Measurements from ENCODE around the gene COL27A1.

COL27A1 gene

DNA sequence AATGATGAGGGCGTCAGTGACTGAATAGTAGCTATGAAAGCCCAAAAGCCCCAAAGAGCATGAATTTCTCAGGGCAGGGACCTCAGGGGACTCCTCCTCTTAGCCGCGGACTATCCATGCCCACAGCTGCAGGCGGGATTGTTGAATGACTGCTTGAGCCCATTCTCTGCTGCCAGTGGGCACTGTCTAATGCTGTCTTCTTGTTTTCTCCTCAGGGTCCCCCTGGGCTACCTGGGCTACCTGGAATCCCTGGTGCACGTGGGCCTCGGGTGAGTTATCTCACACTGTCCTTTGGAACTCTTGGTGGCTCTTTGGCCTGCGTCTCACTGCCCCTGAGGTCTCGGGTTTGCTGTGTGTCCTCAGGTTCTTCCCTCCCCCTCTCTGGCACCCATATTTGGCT is 22.7 kb downstream of the COL27A1 start:
- no peak overlapping the region for H3K9ac ChIP-seq (ENCODE audit: low read length)
- no peak overlapping the region for H2BK120ac ChIP-seq (ENCODE audit: insufficient read depth, low read length, poor library complexity)
- H3K9me3 ChIP-seq (ENCODE audit: insufficient read depth, low read depth, low read length) = no peaks in the 10 kb centered on the region
- no CpG with 5 or more reads among the region's 8 CpGs for WGBS (ENCODE audit: extremely low coverage, insufficient coverage, insufficient read length)
- no peak overlapping the region for H4K91ac ChIP-seq (ENCODE audit: low read depth, low read length)
- H2AFZ ChIP-seq (ENCODE audit: insufficient read depth, low read length, poor library complexity) = no peak overlapping the region
- DNase-seq = no peak
- no peaks in the 10 kb centered on the region for H3K79me2 ChIP-seq (ENCODE audit: control insufficient read depth, insufficient read depth, low read length, poor library complexity)
- H3K36me3 ChIP-seq (ENCODE audit: control insufficient read depth in 1 of 2, insufficient read depth in 2 of 2, low read length in 2 of 2) = peaks cover 30 to 41% of the 10 kb centered on the region in 2 experiments
- no peak overlapping the region for H3K4ac ChIP-seq (ENCODE audit: low read depth, low read length)
- H2AK5ac ChIP-seq (ENCODE audit: low read length) = no peak overlapping the region
- H4K8ac ChIP-seq (ENCODE audit: low read depth, low read length) = no peak overlapping the region
- no peak overlapping the region for H3K23ac ChIP-seq (ENCODE audit: low read length)
- H3K14ac ChIP-seq (ENCODE audit: low read length) = no peak overlapping the region
- peaks cover 8 to 10% of the 10 kb centered on the region in 2 experiments for H3K4me1 ChIP-seq (ENCODE audit: control insufficient read depth in 1 of 2, insufficient read depth in 2 of 2, low read length in 2 of 2)
- H3K4me2 ChIP-seq (ENCODE audit: low read length) = no peak overlapping the region
- no peak overlapping the region for H2BK12ac ChIP-seq (ENCODE audit: low read length)
- no peak overlapping the region for H3K4me3 ChIP-seq (ENCODE audit: low read depth, low read length)
- no peak overlapping the region for H4K12ac ChIP-seq (ENCODE audit: low read depth, low read length)
- H3K27me3 ChIP-seq (ENCODE audit: insufficient read depth, low read length) = no peaks in the 10 kb centered on the region
- H3K79me1 ChIP-seq (ENCODE audit: low read length) = no peaks in the 10 kb centered on the region
- H2BK5ac ChIP-seq (ENCODE audit: low read depth, low read length, poor library complexity) = no peak overlapping the region
- no peak overlapping the region for H3K27ac ChIP-seq (ENCODE audit: low read depth, low read length)
- H3K18ac ChIP-seq (ENCODE audit: low read length) = no peak overlapping the region

GRCh38 chr9:114178756-114179450 is 23.6 kb downstream of the COL27A1 start:
- Histone ChIP-seq H2BK12ac (ENCODE audit: low read length) (no peak overlapping the region), H3K18ac (ENCODE audit: low read length) (no peak overlapping the region), H3K9me3 (ENCODE audit: insufficient read depth, low read depth, low read length) (no peaks in the 10 kb centered on the region), H2AFZ (ENCODE audit: insufficient read depth, low read length, poor library complexity) (no peak overlapping the region), H3K9ac (ENCODE audit: low read length) (no peak overlapping the region), H3K4ac (ENCODE audit: low read depth, low read length) (no peak overlapping the region), H3K79me2 (ENCODE audit: control insufficient read depth, insufficient read depth, low read length, poor library complexity) (no peaks in the 10 kb centered on the region), H3K79me1 (ENCODE audit: low read length) (no peaks in the 10 kb centered on the region), H2AK5ac (ENCODE audit: low read length) (no peak overlapping the region), H4K91ac (ENCODE audit: low read depth, low read length) (no peak overlapping the region), H3K36me3 (ENCODE audit: control insufficient read depth in 1 of 2, insufficient read depth in 2 of 2, low read length in 2 of 2) (peaks cover 37 to 47% of the 10 kb centered on the region in 2 experiments), H2BK120ac (ENCODE audit: insufficient read depth, low read length, poor library complexity) (no peak overlapping the region), H3K4me3 (ENCODE audit: low read depth, low read length) (no peak overlapping the region), H4K8ac (ENCODE audit: low read depth, low read length) (no peak overlapping the region), H3K23ac (ENCODE audit: low read length) (no peak overlapping the region), H3K4me1 (ENCODE audit: control insufficient read depth in 1 of 2, insufficient read depth in 2 of 2, low read length in 2 of 2) (peaks cover 8 to 10% of the 10 kb centered on the region in 2 experiments), H2BK5ac (ENCODE audit: low read depth, low read length, poor library complexity) (no peak overlapping the region), H3K27ac (ENCODE audit: low read depth, low read length) (no peak overlapping the region), H3K14ac (ENCODE audit: low read length) (no peak overlapping the region), H3K4me2 (ENCODE audit: low read length) (no peak overlapping the region), H3K27me3 (ENCODE audit: insufficient read depth, low read length) (no peaks in the 10 kb centered on the region), H4K12ac (ENCODE audit: low read depth, low read length) (no peak overlapping the region)
- WGBS (ENCODE audit: extremely low coverage, insufficient coverage, insufficient read length) = no CpG with 5 or more reads among the region's 10 CpGs
- no peak for DNase-seq

- Histone ChIP-seq H4K91ac (ENCODE audit: low read depth, low read length) (no peak overlapping the region), H3K14ac (ENCODE audit: low read length) (no peak overlapping the region), H3K27ac (ENCODE audit: low read depth, low read length) (no peak overlapping the region), H2BK5ac (ENCODE audit: low read depth, low read length, poor library complexity) (no peak overlapping the region), H3K36me3 (ENCODE audit: control insufficient read depth in 1 of 2, insufficient read depth in 2 of 2, low read length in 2 of 2) (peaks cover 43 to 52% of the 10 kb centered on the region in 2 experiments), H3K4ac (ENCODE audit: low read depth, low read length) (no peak overlapping the region), H3K79me1 (ENCODE audit: low read length) (no peaks in the 10 kb centered on the region), H3K4me1 (ENCODE audit: control insufficient read depth in 1 of 2, insufficient read depth in 2 of 2, low read length in 2 of 2) (peaks cover 8 to 10% of the 10 kb centered on the region in 2 experiments), H3K9ac (ENCODE audit: low read length) (no peak overlapping the region), H3K23ac (ENCODE audit: low read length) (no peak overlapping the region), H2BK12ac (ENCODE audit: low read length) (no peak overlapping the region), H4K12ac (ENCODE audit: low read depth, low read length) (no peak overlapping the region), H3K4me3 (ENCODE audit: low read depth, low read length) (no peak overlapping the region), H3K27me3 (ENCODE audit: insufficient read depth, low read length) (no peaks in the 10 kb centered on the region), H3K4me2 (ENCODE audit: low read length) (no peak overlapping the region), H3K9me3 (ENCODE audit: insufficient read depth, low read depth, low read length) (no peaks in the 10 kb centered on the region), H3K79me2 (ENCODE audit: control insufficient read depth, insufficient read depth, low read length, poor library complexity) (no peaks in the 10 kb centered on the region), H2BK120ac (ENCODE audit: insufficient read depth, low read length, poor library complexity) (no peak overlapping the region), H4K8ac (ENCODE audit: low read depth, low read length) (no peak overlapping the region), H2AK5ac (ENCODE audit: low read length) (no peak overlapping the region), H3K18ac (ENCODE audit: low read length) (no peak overlapping the region), H2AFZ (ENCODE audit: insufficient read depth, low read length, poor library complexity) (no peak overlapping the region)
- DNase-seq = no peak
- no CpG with 5 or more reads among the region's 2 CpGs for WGBS (ENCODE audit: extremely low coverage, insufficient coverage, insufficient read length)
These were observed 24.2 kb downstream of the COL27A1 start for GRCh38 chr9:114179516-114179915.

GRCh38 chr9:114180696-114181606 is 25.6 kb downstream of the COL27A1 start:
- Histone ChIP-seq H2AK5ac (ENCODE audit: low read length) (no peak overlapping the region), H3K14ac (ENCODE audit: low read length) (no peak overlapping the region), H2BK12ac (ENCODE audit: low read length) (no peak overlapping the region), H3K4me2 (ENCODE audit: low read length) (no peak overlapping the region), H3K4ac (ENCODE audit: low read depth, low read length) (no peak overlapping the region), H3K27me3 (ENCODE audit: insufficient read depth, low read length) (no peaks in the 10 kb centered on the region), H4K8ac (ENCODE audit: low read depth, low read length) (no peak overlapping the region), H2BK120ac (ENCODE audit: insufficient read depth, low read length, poor library complexity) (no peak overlapping the region), H3K27ac (ENCODE audit: low read depth, low read length) (no peak overlapping the region), H3K9me3 (ENCODE audit: insufficient read depth, low read depth, low read length) (no peaks in the 10 kb centered on the region), H3K36me3 (ENCODE audit: control insufficient read depth in 1 of 2, insufficient read depth in 2 of 2, low read length in 2 of 2) (peaks cover 54 to 57% of the 10 kb centered on the region in 2 experiments), H4K91ac (ENCODE audit: low read depth, low read length) (no peak overlapping the region), H3K4me3 (ENCODE audit: low read depth, low read length) (no peak overlapping the region), H2BK5ac (ENCODE audit: low read depth, low read length, poor library complexity) (no peak overlapping the region), H3K4me1 (ENCODE audit: control insufficient read depth in 1 of 2, insufficient read depth in 2 of 2, low read length in 2 of 2) (peaks cover 8 to 10% of the 10 kb centered on the region in 2 experiments), H2AFZ (ENCODE audit: insufficient read depth, low read length, poor library complexity) (no peak overlapping the region), H4K12ac (ENCODE audit: low read depth, low read length) (no peak overlapping the region), H3K79me2 (ENCODE audit: control insufficient read depth, insufficient read depth, low read length, poor library complexity) (no peaks in the 10 kb centered on the region), H3K18ac (ENCODE audit: low read length) (no peak overlapping the region), H3K9ac (ENCODE audit: low read length) (no peak overlapping the region), H3K23ac (ENCODE audit: low read length) (no peak overlapping the region), H3K79me1 (ENCODE audit: low read length) (no peaks in the 10 kb centered on the region)
- no CpG with 5 or more reads among the region's 14 CpGs for WGBS (ENCODE audit: extremely low coverage, insufficient coverage, insufficient read length)
- DNase-seq = no peak

Measured in trophoblast cell (in vitro differentiated cells and primary cell).